GM12892 (cell line): Measurements from ENCODE around the gene THEM4.

Experiments
- POLR2A ChIP-seq: IDR thresholded peaks from 2 replicates; pipeline ENCODE4 v1.6.1; 2011; ENCODE audit warnings: low read depth, low read length, control low read depth
- POLR2AphosphoS5 ChIP-seq: IDR thresholded peaks from 2 replicates; pipeline ENCODE4 v1.6.1; 2011; ENCODE audit warnings: low read depth, low read length, control low read depth
- TAF1 ChIP-seq: IDR thresholded peaks from 2 replicates; pipeline ENCODE4 v1.6.1; 2011; ENCODE audit warnings: low read depth, mild to moderate bottlenecking, control low read depth, low read length, borderline replicate concordance

DNA sequence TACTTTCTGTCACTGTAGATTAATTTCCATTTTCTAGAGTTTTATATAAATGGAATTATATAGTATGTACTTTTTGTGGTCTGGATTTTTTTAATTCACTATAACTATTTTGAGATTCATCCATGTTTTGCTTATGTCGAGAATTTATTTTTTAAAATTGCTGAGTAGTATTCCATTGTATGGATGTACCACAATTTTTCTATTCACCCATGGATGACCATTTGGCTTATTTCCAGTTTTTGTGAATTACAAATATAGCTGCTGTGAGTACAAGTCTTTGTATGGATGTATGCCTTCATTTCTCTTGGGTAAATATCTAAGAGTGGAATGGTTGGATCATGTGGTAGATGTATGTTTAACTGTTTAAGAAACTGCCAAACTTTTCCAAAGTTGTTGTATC is 3.7 kb upstream of the THEM4 start:
- TF ChIP-seq POLR2AphosphoS5 (no peak), TAF1 (no peak), POLR2A (no peak)
